Mucosa of rectum (tissue), 2 donors: ENCODE measurements around the gene SLC49A3.
"Not testable (repeated sequence)": the region's sequence is repeated elsewhere in the genome, so short reads cannot be mapped to it uniquely, and the experiment has no call there.

Source experiments
- H3K27ac ChIP-seq, 2 donors: one replicate each; pipeline ENCODE4 v1.7.0; 2013; ENCODE audit warnings: inconsistent platforms in 2 of 2, low read depth in 2 of 2, low read length in 2 of 2
- H3K27me3 ChIP-seq, 2 donors: one replicate each; pipeline ENCODE4 v1.7.0; 2013; ENCODE audit warnings: low read length in 2 of 2; ENCODE audit not compliant: control insufficient read depth in 2 of 2, insufficient read depth in 2 of 2
- H3K36me3 ChIP-seq, 2 donors: one replicate each; pipeline ENCODE4 v1.7.0; 2013; ENCODE audit warnings: low read length in 2 of 2; ENCODE audit not compliant: control insufficient read depth in 2 of 2, insufficient read depth in 2 of 2
- H3K4me1 ChIP-seq, 2 donors: one replicate each; pipeline ENCODE4 v1.7.0; 2013; ENCODE audit warnings: low read length in 2 of 2, mild to moderate bottlenecking in 1 of 2; ENCODE audit not compliant: control insufficient read depth in 2 of 2, insufficient read depth in 2 of 2
- H3K4me3 ChIP-seq, 2 donors: one replicate each; pipeline ENCODE4 v1.7.0; 2013; ENCODE audit warnings: low read length in 2 of 2
- H3K9ac ChIP-seq, 2 donors: one replicate each; pipeline ENCODE4 v1.7.0; 2013; ENCODE audit warnings: low read length in 2 of 2, low read depth in 1 of 2, mild to moderate bottlenecking in 1 of 2
- H3K9me3 ChIP-seq, 2 donors: one replicate each; pipeline ENCODE4 v1.7.0; 2013; ENCODE audit warnings: low read length in 2 of 2; ENCODE audit not compliant: control insufficient read depth in 2 of 2
- donor health status: healthy.
- donor health status: Normal muscosa, but diverticular disease.

Gene SLC49A3

DNA sequence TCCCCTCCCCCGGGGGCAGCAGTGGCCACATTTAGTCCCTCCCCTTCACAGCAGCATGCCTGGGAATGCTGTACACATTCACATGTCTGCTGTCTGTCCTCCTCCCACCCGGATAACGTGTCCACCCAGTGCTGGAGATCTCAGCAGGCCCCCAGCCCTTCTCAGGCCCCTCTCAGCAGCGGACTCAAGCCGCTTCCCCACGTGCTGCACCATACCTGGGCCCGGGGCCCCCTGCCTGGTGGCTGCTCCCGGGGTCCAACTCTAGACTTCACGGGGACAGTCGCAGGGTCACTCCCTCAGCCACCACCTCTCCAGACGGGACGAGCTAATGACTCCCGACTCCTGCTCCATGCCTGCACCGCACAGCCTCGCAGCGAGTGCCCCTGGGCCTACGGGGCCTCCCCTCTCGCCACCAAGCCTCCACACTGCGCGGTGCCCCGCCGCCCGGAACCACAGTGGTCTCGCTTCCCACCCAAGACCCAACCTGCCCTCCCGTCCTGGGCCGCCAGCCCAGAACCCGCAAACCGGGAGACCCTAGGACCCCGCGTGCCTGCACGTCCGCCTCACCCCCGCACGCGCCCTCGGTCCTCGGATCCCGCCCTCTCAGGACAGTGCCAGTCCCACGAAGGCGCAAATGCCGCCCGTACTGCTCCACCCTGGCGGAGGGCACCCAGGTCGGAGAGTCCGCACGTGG is 15.4 kb upstream of the SLC49A3 start:
- Histone ChIP-seq H3K27ac (no peak overlapping the region), H3K9ac (no peak overlapping the region), H3K9me3 (no peaks in the 10 kb centered on the region), H3K27me3 (no peaks in the 10 kb centered on the region), H3K4me1 (peaks cover 16 to 17% of the 10 kb centered on the region in 2 donors), H3K36me3 (no peaks in the 10 kb centered on the region), H3K4me3 (no peak overlapping the region)

DNA sequence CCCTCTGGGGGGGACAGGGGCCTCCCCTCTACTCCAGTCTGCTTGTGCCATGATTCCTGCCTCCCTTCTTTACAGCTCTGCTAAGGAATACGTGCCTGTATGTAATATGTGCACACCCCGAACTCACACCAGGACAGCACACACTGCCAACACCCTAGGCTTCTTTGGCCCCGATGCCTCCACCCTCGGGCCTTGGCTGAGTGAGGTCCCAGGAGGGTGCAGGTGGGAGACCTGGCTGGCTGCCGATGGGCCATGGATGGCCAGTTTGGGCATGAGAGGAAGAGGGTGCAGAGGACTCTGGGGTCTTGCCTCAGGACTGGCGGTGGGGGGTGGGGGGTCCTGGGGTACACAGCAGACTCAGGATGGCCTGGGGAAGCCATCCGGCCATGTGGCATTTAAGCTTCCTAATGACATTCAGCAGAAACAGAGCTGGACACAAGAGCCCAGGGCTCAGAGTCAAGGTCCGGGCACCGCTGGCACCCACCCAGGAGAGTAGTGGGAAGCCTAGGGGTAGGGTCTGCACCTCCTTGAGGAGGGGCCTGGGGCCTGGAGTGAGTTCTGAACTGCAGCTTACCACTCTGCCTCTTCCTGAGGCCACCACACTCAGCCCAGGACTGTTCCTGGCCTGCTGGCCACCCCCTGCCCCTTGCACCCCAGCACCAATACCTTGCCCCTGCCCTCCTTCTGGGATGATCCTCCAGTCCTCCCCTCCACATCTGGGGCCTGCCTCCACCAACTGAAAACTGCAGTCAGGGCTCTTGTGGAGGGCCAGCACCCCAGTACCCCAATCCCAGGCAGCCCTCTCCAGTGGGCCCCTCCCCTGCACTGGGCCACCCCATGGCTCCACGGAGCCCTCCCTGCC is 14.6 kb upstream of the SLC49A3 start:
- no peak overlapping the region for H3K4me3 ChIP-seq
- H3K9me3 ChIP-seq: no peaks in the 10 kb centered on the region
- no peak overlapping the region for H3K9ac ChIP-seq
- H3K27ac ChIP-seq: no peak overlapping the region
- H3K27me3 ChIP-seq: no peaks in the 10 kb centered on the region
- H3K4me1 ChIP-seq: peaks cover 14 to 17% of the 10 kb centered on the region in 2 donors
- no peaks in the 10 kb centered on the region for H3K36me3 ChIP-seq

DNA sequence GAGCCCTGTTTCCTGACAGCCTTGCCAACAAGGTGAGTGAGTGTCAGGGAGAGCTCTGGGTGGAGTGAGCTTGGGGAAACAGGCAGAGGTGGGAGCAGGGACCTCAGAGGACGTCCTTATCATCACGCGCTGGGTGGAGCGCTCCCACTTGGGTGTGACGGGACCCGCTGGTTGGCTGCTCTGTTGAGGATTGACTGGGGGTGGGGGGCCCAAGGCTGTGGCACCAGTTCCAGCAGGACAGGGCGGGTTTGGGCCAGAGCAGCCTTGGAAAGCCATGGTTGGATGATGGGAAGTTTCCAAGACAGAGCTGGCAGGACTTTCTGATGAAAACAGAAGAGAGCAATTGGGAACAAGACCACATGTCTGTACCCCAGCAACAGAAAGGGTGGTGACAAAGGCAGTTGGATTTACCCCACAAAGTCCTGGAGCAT is 13.7 kb upstream of the SLC49A3 start:
- H3K9ac ChIP-seq: no peak overlapping the region

DNA sequence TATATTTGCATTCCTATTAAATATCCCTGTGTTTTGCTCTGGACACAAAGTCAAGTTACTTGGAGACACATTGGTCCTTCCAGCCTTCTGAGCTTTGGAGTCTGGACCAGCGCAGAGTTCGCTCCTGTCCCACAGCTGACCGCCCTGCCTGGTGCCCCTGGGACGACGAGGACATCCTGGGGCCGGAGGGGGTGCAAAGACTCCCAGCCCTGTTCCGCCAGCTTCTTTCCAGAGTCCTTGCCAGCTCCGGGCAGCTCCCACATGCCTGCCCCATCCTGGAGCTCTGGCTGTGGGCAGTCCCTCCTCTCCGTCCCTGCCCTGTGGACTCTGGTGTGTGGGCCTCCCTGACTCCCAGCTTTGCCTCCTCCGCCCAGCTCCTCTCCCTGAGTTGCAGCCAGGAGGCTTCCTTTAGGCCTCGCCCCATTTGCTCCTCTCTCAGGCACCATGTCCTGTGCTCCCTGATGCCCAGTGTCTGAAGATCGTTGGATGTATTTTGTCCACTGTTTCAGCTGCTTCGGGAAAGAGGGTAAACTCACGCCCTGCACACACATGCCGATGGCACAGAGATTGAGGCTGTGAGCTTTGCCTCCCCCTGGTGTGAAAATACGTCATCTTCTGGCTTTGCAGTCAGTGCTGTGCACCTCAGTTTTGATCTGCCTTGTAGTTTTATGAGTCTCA is 11.8 kb upstream of the SLC49A3 start:
- Histone ChIP-seq H3K27me3 (no peaks in the 10 kb centered on the region), H3K9ac (no peak overlapping the region), H3K36me3 (no peaks in the 10 kb centered on the region), H3K9me3 (no peaks in the 10 kb centered on the region), H3K4me1 (peaks cover 5 to 6% of the 10 kb centered on the region in 2 donors), H3K4me3 (no peak overlapping the region), H3K27ac (no peak overlapping the region)

More for the DNA sequence above, 13.7 kb upstream of the SLC49A3 start:
- Histone ChIP-seq H3K36me3 (no peaks in the 10 kb centered on the region), H3K9me3 (no peaks in the 10 kb centered on the region), H3K27me3 (no peaks in the 10 kb centered on the region), H3K4me3 (no peak overlapping the region), H3K27ac (no peak overlapping the region), H3K4me1 (peaks cover 10 to 11% of the 10 kb centered on the region in 2 donors)

DNA sequence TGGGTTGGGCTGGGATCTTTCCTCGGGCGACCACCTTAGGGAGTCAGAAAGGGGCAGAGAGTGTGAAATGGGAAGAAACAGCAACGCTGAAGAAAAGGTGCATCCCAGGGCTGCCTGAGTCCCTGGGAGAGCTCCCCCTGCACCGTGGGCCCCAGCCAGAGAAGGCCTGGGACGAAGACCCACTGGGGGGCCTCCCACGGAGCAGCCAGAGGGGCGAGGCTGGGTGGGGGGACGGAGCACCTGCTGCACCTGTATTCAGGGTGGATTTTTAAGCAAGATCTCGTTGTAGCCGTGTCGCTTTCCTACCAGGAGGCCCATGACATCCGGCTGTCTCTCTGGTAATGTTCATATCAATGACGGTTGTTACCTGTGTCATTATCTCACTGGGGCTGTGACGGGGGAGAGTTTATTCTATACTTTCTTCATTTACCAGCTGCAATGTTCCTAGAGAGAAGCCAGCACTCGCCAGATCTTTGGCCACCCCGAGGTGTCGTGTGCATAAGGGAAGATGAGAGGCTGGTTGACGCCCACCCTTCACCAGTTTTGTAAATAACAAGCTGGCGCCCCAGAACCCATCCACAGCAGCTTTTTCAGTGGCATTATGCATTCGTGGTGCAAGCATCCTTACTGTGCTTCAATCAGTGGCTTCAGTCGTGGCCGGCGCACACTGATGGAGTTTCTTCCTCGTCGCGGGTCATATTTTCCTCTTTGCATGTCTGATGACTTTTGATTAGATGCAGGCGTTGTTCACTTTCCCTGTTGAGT is 11.0 kb upstream of the SLC49A3 start:
- Histone ChIP-seq H3K27me3 (no peaks in the 10 kb centered on the region), H3K4me1 (peaks cover 1 to 2% of the 10 kb centered on the region in 2 donors), H3K4me3 (no peak overlapping the region), H3K36me3 (no peaks in the 10 kb centered on the region), H3K9ac (no peak overlapping the region), H3K9me3 (no peaks in the 10 kb centered on the region), H3K27ac (no peak overlapping the region)

DNA sequence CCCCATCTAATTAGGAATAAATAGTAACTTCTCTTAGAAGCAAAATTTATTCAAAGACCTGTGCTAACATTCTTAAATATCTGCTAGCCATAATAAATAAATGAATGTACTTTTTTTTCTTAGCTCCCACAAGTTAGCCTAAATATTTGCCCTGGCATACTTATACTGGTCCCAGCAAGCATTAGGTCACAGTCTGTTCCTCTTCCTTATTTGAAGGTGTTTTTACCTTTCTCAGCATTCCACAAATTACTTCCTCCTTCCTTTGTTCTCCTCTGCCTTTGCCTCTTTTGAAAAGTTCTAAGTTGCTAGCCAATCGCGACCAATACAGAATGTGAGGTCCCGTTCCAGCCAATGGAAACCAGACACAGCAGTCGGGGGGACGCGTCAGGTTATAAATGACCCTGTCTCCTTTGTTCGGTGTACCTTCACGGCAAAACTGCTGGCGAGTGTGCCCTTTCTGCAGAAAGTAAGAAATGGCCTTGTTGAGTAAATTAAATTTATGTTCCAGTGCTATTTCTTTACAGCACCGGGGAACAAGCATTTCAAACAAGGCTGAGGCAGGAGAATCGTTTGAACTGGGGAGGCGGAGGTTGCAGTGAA is 5.5 kb upstream of the SLC49A3 start:
- H3K4me1 ChIP-seq, H3K9me3 ChIP-seq, H3K4me3 ChIP-seq, H3K9ac ChIP-seq, H3K27me3 ChIP-seq, H3K27ac ChIP-seq, H3K36me3 ChIP-seq: not testable (repeated sequence)

DNA sequence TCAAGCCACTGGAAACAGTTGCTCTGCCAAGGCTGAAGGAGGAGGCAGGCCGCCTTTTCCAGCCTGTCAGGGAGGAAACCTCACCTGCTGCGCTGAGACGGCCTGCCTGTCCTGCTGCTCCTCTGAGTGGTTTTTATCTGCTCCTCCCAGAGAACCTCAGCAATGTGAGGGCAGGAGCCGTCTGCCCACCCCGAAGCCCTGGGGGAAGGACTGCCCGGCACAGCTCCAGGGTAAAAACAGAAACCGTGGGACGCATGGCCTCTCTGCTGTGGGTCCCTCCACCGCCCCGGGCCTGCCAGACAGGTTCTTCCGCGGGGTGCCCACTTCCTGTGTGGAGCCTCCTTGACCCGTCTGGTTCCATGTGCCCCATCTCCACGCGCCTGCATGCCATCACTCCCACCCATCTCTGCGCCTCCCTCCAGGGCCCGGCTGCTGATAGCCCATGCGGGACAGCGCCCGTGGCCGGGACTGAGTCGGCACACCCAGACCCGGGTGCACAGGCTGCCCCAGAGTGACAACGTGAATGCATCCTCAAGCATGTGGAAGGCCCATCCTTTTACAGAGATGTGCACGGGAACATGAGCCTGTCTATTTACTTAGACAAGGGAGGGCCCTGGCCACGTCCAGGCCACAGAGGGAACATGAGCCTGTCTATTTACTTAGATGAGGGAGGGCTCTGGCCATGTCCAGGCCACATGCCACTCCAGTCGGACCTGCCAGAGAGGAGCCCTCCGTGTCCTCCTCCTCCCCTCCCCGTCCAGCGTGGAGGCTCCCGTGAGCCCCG is 4.0 kb upstream of the SLC49A3 start:
- H3K4me3 ChIP-seq: no peak overlapping the region
- no peaks in the 10 kb centered on the region for H3K27me3 ChIP-seq
- no peak overlapping the region for H3K9ac ChIP-seq
- H3K9me3 ChIP-seq: no peaks in the 10 kb centered on the region
- peaks cover 9 to 16% of the 10 kb centered on the region in 2 donors for H3K4me1 ChIP-seq
- H3K27ac ChIP-seq: no peak overlapping the region
- no peaks in the 10 kb centered on the region for H3K36me3 ChIP-seq

DNA sequence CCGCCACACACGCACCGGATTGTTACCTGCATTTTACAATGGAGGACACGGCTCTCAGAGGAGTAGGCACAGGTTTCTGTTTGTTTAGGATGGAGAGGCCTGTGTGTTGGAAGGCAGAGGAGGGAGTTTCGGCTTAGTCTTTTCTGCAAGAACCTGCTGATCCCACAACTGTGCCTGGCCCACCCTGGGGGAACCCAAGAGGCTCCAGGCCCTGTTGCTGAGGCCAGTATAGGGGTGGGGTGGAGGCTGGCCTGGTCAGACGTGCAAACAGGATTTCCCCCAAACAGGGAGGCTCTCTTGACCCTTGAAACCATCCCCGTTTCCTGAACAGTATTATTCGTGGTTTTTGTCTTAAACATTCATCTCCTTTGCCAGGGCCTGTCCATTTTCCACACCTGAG is 772 bp upstream of the SLC49A3 start:
- Histone ChIP-seq H3K27me3 (no peaks in the 10 kb centered on the region), H3K27ac (peak overlapping the region; percentile 75 to 80), H3K4me3 (peak overlapping the region; percentile 54 to 62), H3K4me1 (peaks cover 22 to 29% of the 10 kb centered on the region in 2 donors), H3K36me3 (no peaks in the 10 kb centered on the region), H3K9ac (peak overlapping the region in 1 of 2 donors; percentile 78), H3K9me3 (no peaks in the 10 kb centered on the region)
